ENCODE data around the gene ARL15.

ARL15 gene

DNA sequence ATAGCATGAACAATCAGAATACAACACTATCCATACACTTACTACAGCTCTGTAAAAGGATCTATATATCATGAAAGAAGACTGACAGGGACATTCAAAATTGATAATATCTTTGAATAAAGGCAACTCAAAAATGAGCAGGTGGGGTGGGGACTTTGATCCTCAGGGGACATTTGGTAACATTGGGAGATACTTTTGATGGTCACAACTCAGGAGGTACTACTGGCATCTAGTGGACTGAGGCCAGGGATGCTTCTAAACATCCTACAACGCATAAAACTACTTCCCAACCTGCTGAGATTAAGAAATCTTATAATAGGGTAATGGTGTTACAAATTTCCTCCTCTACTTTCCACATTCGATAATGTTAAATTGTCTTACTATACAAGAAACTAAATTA, 243.9 kb downstream of the ARL15 start:
- no peak for TF ChIP-seq NFIC (IDR thresholded peaks at IDR 0.05)
- TF ChIP-seq EP300 (IDR thresholded peaks at IDR 0.05; ENCODE audit: borderline replicate concordance), result no peak
- no peak for TF ChIP-seq RAD21 (IDR thresholded peaks at IDR 0.05; ENCODE audit: low read depth)
- no peak for TF ChIP-seq TEAD4 (IDR thresholded peaks at IDR 0.05)
- no peak for TF ChIP-seq CEBPB (IDR thresholded peaks at IDR 0.05)
- no peak for TF ChIP-seq TAF1 (IDR thresholded peaks at IDR 0.05; ENCODE audit: low read depth)

DNA sequence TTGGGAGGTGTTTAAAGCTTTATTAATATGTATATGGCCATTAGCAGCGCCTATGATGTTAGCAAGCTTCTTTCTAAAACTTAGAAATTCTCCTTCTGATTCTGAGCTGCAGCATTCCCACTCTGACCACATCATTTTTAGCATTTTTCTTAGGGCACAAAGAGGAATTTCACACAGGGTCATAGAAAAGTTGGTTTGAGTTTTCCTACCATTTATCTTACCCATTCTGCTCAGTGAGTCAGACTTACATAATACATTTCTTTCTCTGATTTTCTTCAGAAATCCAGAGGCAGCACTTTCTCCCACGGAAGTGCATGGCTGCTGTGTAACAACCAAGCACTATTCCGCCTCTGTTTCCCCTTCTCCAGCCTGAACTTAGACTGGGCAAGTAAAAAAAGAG, 246.6 kb downstream of the ARL15 start:
- TF ChIP-seq RAD21 (IDR thresholded peaks at IDR 0.05; ENCODE audit: low read depth) (no peak), FOXM1 (IDR thresholded peaks at IDR 0.05; ENCODE audit: borderline replicate concordance, low read depth) (no peak), YY1 (IDR thresholded peaks at IDR 0.05; ENCODE audit: low read depth) (no peak), REST (IDR thresholded peaks at IDR 0.05; ENCODE audit: low read depth) (no peak), CREB1 (IDR thresholded peaks at IDR 0.05; ENCODE audit: low read depth) (no peak), USF1 (IDR thresholded peaks at IDR 0.05) (no peak), TEAD4 (IDR thresholded peaks at IDR 0.05) (no peak), CEBPB (IDR thresholded peaks at IDR 0.05) (no peak), NFIC (IDR thresholded peaks at IDR 0.05) (no peak), TCF12 (IDR thresholded peaks at IDR 0.05; ENCODE audit: low read depth) (no peak), ZBTB7A (IDR thresholded peaks at IDR 0.05; ENCODE audit: low read depth) (no peak), EP300 (IDR thresholded peaks at IDR 0.05; ENCODE audit: borderline replicate concordance) (no peak), TAF1 (IDR thresholded peaks at IDR 0.05; ENCODE audit: low read depth) (no peak)

GRCh38 chr5:54062958-54063357, 247.4 kb downstream of the ARL15 start:
- TF ChIP-seq USF1 (IDR thresholded peaks at IDR 0.05) (no peak), ZBTB7A (IDR thresholded peaks at IDR 0.05; ENCODE audit: low read depth) (no peak), YY1 (IDR thresholded peaks at IDR 0.05; ENCODE audit: low read depth) (no peak), EP300 (IDR thresholded peaks at IDR 0.05; ENCODE audit: borderline replicate concordance) (no peak), REST (IDR thresholded peaks at IDR 0.05; ENCODE audit: low read depth) (no peak), TCF12 (IDR thresholded peaks at IDR 0.05; ENCODE audit: low read depth) (no peak), CREB1 (IDR thresholded peaks at IDR 0.05; ENCODE audit: low read depth) (no peak), TEAD4 (IDR thresholded peaks at IDR 0.05) (no peak), RAD21 (IDR thresholded peaks at IDR 0.05; ENCODE audit: low read depth) (no peak), EGR1 (IDR thresholded peaks at IDR 0.05) (no peak), NFIC (IDR thresholded peaks at IDR 0.05) (no peak), CEBPB (IDR thresholded peaks at IDR 0.05) (no peak), TAF1 (IDR thresholded peaks at IDR 0.05; ENCODE audit: low read depth) (no peak), FOXM1 (IDR thresholded peaks at IDR 0.05; ENCODE audit: borderline replicate concordance, low read depth) (no peak)
- TF ChIP-seq, protein P1, sequence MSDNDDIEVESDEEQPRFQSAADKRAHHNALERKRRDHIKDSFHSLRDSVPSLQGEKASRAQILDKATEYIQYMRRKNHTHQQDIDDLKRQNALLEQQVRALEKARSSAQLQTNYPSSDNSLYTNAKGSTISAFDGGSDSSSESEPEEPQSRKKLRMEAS (IDR thresholded peaks at IDR 0.05), result no peak

DNA sequence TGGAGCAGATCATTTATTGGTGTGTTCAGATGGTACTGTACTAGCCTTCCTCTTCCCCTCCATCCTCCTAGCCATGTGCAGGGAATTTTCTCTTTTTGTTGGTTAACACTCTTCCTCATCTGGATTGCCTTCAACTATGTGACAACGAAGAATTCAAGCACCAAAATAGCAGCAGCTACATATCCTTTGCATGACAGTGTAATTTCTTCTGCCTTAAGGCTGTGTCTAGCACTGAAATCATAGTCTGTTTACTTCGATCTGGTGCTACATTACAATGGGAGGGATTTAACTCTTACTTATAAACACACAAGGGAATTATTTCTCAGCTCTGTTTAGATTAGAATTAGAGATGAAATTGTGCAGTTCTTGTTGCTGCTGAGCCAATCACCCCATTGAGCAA, 260.4 kb downstream of the ARL15 start:
- TF ChIP-seq REST (IDR thresholded peaks at IDR 0.05; ENCODE audit: low read depth), result no peak
- TF ChIP-seq RAD21 (IDR thresholded peaks at IDR 0.05; ENCODE audit: low read depth), result no peak
- no peak for TF ChIP-seq USF1 (IDR thresholded peaks at IDR 0.05)
- TF ChIP-seq EGR1 (IDR thresholded peaks at IDR 0.05), result no peak
- TF ChIP-seq TAF1 (IDR thresholded peaks at IDR 0.05; ENCODE audit: low read depth), result no peak

GRCh38 chr5:54049144-54049543, 261.2 kb downstream of the ARL15 start:
- no peak for TF ChIP-seq CREB1 (IDR thresholded peaks at IDR 0.05; ENCODE audit: low read depth)

Data from Ishikawa (cell line).